Ovary (tissue), 3 donors: ENCODE measurements around the gene GNB1L.

ENCODE experiments used
- EP300 ChIP-seq: sonication (generic); formaldehyde crosslinking; IDR thresholded peaks from one replicate; pipeline ENCODE4 v1.6.1; 2017; ENCODE audit warnings: antibody characterized with exemption
- POLR2A ChIP-seq: fragments of 450-650 bp; IDR thresholded peaks from one replicate; pipeline ENCODE4 v1.6.1; 2017; ENCODE audit warnings: antibody characterized with exemption, mild to moderate bottlenecking, moderate library complexity
- TF ChIP-seq, protein P1 (sequence below), 3 donors: fragments of 450-650 bp in 2 of 3; fragments of 200-600 bp in 1 of 3; IDR thresholded peaks; one replicate each; pipeline versions ENCODE4 v1.5.1 to v1.8.0; 2016 to 2022; ENCODE audit warnings: antibody characterized with exemption in 3 of 3, mild to moderate bottlenecking in 1 of 3
- donor health status: DM: no; HTN: no; CAD: no.

GRCh38 chr22:19805821-19806212 lies 48.9 kb downstream of the GNB1L start:
- no peak for TF ChIP-seq POLR2A
- no peak for TF ChIP-seq EP300
- TF ChIP-seq, protein P1, sequence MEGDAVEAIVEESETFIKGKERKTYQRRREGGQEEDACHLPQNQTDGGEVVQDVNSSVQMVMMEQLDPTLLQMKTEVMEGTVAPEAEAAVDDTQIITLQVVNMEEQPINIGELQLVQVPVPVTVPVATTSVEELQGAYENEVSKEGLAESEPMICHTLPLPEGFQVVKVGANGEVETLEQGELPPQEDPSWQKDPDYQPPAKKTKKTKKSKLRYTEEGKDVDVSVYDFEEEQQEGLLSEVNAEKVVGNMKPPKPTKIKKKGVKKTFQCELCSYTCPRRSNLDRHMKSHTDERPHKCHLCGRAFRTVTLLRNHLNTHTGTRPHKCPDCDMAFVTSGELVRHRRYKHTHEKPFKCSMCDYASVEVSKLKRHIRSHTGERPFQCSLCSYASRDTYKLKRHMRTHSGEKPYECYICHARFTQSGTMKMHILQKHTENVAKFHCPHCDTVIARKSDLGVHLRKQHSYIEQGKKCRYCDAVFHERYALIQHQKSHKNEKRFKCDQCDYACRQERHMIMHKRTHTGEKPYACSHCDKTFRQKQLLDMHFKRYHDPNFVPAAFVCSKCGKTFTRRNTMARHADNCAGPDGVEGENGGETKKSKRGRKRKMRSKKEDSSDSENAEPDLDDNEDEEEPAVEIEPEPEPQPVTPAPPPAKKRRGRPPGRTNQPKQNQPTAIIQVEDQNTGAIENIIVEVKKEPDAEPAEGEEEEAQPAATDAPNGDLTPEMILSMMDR (IDR thresholded peaks at IDR 0.05), result no peak
